HepG2 (cell line): ENCODE data around the gene BSN. TPM values are rescaled to one million over a fixed set of nuclear protein-coding genes. Genes with fewer than 3 reads are reported as not detected.
A peak's percentile ranks its signal among the peaks of the same experiment; 100 is the strongest.

ENCODE experiments used
- DMAP1 ChIP-seq: IDR thresholded peaks from 2 replicates; pipeline ENCODE4 v1.6.1; 2016
- ESRRA ChIP-seq: sonication (generic); formaldehyde crosslinking; IDR thresholded peaks from 2 replicates; pipeline ENCODE4 v1.5.1; 2020; ENCODE audit warnings: mild to moderate bottlenecking, low read depth, missing genetic modification reagents
- FOXA3 ChIP-seq: IDR thresholded peaks from 2 replicates; pipeline ENCODE4 v1.6.1; 2016; ENCODE audit warnings: missing genetic modification reagents, missing compliant biosample characterization
- ISL2 ChIP-seq: sonication (generic); formaldehyde crosslinking; IDR thresholded peaks from 2 replicates; pipeline ENCODE4 v1.5.0; 2020; ENCODE audit warnings: missing genetic modification reagents
- JUND ChIP-seq: sonication (generic); formaldehyde crosslinking; IDR thresholded peaks from 2 replicates; pipeline ENCODE4 v1.8.0; 2022; ENCODE audit warnings: mild to moderate bottlenecking, missing genetic modification reagents
- KLF6 ChIP-seq: IDR thresholded peaks from 2 replicates; pipeline ENCODE4 v1.8.0; 2016; ENCODE audit warnings: missing biosample characterization, missing genetic modification reagents
- NCOA1 ChIP-seq: sonication (generic); formaldehyde crosslinking; IDR thresholded peaks from 2 replicates; pipeline ENCODE4 v1.9.0; 2021; ENCODE audit warnings: missing genetic modification reagents
- NFE2L2 ChIP-seq: fragments of 150-350 bp; IDR thresholded peaks from 2 replicates; pipeline ENCODE4 v1.6.1; 2014; ENCODE audit warnings: low read length
- NFKB2 ChIP-seq: sonication (generic); formaldehyde crosslinking; IDR thresholded peaks from 2 replicates; pipeline ENCODE4 v1.4.0; 2020; ENCODE audit warnings: missing genetic modification reagents, borderline replicate concordance
- SMAD3 ChIP-seq: sonication (generic); formaldehyde crosslinking; IDR thresholded peaks from 2 replicates; pipeline ENCODE4 v1.4.0; 2020; ENCODE audit warnings: missing genetic modification reagents
- TBX2 ChIP-seq: sonication (generic); formaldehyde crosslinking; IDR thresholded peaks from 2 replicates; pipeline ENCODE4 v1.5.0; 2020; ENCODE audit warnings: missing genetic modification reagents, mild to moderate bottlenecking, borderline replicate concordance
- TFE3 ChIP-seq: IDR thresholded peaks from 2 replicates; pipeline ENCODE4 v1.6.1; 2016
- ZFP90 ChIP-seq: sonication (generic); formaldehyde crosslinking; IDR thresholded peaks from 2 replicates; pipeline ENCODE4 v1.8.0; 2022; ENCODE audit warnings: missing genetic modification reagents, mild to moderate bottlenecking, inconsistent platforms, borderline replicate concordance
- ZMYM4 ChIP-seq: sonication (generic); formaldehyde crosslinking; IDR thresholded peaks from 2 replicates; pipeline ENCODE4 v1.8.1; 2023; ENCODE audit warnings: mild to moderate bottlenecking, missing genetic modification reagents
- ZNF616 ChIP-seq: sonication (generic); formaldehyde crosslinking; IDR thresholded peaks from 2 replicates; pipeline ENCODE4 v1.5.0; 2020; ENCODE audit warnings: low read depth, mild to moderate bottlenecking, missing genetic modification reagents
- ZNF746 ChIP-seq: sonication (generic); formaldehyde crosslinking; IDR thresholded peaks from 2 replicates; pipeline ENCODE4 v1.8.0; 2022; ENCODE audit warnings: mild to moderate bottlenecking, missing genetic modification reagents
- ZNF773 ChIP-seq: sonication (generic); formaldehyde crosslinking; IDR thresholded peaks from 2 replicates; pipeline ENCODE4 v1.4.0; 2020; ENCODE audit warnings: missing genetic modification reagents, borderline replicate concordance
- ZNF816 ChIP-seq: sonication (generic); formaldehyde crosslinking; IDR thresholded peaks from 2 replicates; pipeline ENCODE4 v1.8.0; 2022; ENCODE audit warnings: missing genetic modification reagents, mild to moderate bottlenecking, borderline replicate concordance
- polyA plus RNA-seq, 8 experiments: library from polyadenylated mRNA; depleted of rRNA in 3 of 8; stranded (reverse) in 7 of 8; unstranded in 1 of 8; fragments of >200 nt; fragmentation: Illumina TruSeq in 4 of 8; extraction: Trizol in 4 of 8; gene quantifications; 2 replicates each; pipeline versions ENCODE4 v1.2.1 to v1.2.3, GENCODE V29; 2011 to 2016; ENCODE audit warnings: low read depth in 4 of 8, missing spikeins in 1 of 8, mixed read lengths in 1 of 8; ENCODE audit not compliant: insufficient read depth in 1 of 8
- total RNA-seq, 5 experiments: library from RNA; depleted of rRNA; stranded (reverse); fragments of >200 nt; fragmentation: Illumina TruSeq; extraction: Trizol; gene quantifications; 2 replicates each; pipeline ENCODE4 v1.2.3, GENCODE V29; 2016; ENCODE audit warnings: low read depth in 1 of 5
- TF ChIP-seq, protein P1 (sequence below): sonication (generic); formaldehyde crosslinking; IDR thresholded peaks from 2 replicates; pipeline ENCODE4 v1.5.1; 2020; ENCODE audit warnings: missing genetic modification reagents, mild to moderate bottlenecking, borderline replicate concordance
- TF ChIP-seq, protein P2 (sequence below): IDR thresholded peaks from 2 replicates; pipeline ENCODE4 v1.6.1; 2016; ENCODE audit warnings: missing compliant biosample characterization, missing genetic modification reagents, borderline replicate concordance
- TF ChIP-seq, protein P3 (sequence below): sonication (generic); formaldehyde crosslinking; IDR thresholded peaks from 2 replicates; pipeline ENCODE4 v1.4.0; 2020; ENCODE audit warnings: missing genetic modification reagents
- TF ChIP-seq, protein P4 (sequence below): sonication (generic); formaldehyde crosslinking; IDR thresholded peaks from 2 replicates; pipeline ENCODE4 v1.4.0; 2020; ENCODE audit warnings: missing genetic modification reagents

BSN gene
- total and polyA plus RNA-seq, 2 of the 13 experiments (the other 11 are each of a cell fraction or from before 2014, with no cell fraction given) = 0.42 to 0.86 TPM

DNA sequence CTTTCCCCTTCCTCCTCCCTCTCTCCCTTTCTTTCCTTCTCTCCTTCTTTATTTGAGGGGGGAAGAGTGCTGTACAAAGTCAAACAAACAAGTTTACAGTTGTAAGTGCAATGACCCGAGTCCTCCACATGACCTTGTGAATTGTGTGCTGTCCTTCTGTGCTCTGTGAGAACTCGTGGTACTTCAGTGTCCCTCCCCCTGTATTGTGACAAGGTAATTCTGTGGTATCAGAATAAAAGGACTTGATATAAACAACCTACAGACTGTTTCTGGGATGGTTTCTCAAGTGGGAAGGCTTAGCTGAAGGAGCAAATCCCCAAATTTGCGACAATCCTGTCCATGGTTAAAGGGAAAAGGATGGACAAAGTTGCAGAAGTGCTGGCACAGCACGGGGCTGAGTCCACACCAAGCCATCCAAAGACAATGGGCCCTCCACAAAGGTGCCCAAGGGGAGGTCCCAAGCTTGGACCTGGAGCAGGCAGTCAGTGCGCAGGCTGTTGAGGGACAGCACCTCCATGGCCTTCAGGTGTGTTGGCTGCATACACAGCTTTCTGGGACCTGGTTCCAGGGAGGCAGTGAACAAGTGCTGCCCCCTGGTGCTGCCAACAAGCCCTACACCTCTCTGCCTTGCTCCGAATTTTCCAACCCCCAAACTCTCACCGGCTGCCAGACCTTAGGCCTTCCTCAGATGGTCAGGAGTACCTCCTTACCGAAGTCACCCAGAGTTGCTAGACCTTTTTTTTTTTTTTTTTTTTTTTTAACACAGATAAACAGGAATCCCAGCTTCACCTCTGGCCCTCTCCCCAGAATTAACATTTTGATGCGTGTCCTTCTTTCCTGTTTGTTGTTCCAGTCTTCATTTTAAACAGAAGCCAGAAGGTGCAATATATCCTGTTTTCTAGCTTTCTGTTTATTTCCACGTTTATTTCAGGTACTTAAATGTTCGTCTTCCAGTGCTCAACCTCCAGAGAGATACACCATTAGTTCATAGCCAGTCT is 117.3 kb downstream of the BSN start (continued):
- peak; percentile 75; the same call in 1 of the 2 replicates for TF ChIP-seq NCOA1 (CRISPR knock-in tag)
- peak; percentile 63 for TF ChIP-seq TBX2
- TF ChIP-seq, protein P1, sequence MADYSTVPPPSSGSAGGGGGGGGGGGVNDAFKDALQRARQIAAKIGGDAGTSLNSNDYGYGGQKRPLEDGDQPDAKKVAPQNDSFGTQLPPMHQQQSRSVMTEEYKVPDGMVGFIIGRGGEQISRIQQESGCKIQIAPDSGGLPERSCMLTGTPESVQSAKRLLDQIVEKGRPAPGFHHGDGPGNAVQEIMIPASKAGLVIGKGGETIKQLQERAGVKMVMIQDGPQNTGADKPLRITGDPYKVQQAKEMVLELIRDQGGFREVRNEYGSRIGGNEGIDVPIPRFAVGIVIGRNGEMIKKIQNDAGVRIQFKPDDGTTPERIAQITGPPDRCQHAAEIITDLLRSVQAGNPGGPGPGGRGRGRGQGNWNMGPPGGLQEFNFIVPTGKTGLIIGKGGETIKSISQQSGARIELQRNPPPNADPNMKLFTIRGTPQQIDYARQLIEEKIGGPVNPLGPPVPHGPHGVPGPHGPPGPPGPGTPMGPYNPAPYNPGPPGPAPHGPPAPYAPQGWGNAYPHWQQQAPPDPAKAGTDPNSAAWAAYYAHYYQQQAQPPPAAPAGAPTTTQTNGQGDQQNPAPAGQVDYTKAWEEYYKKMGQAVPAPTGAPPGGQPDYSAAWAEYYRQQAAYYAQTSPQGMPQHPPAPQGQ (CRISPR knock-in tag) = peak; percentile 29; the same call in 1 of the 2 replicates
- peak; percentile 78; the same call in 1 of the 2 replicates for TF ChIP-seq ZNF746
- TF ChIP-seq NFKB2 (CRISPR knock-in tag) = peak; percentile 33; the same call in 1 of the 2 replicates
- TF ChIP-seq FOXA3 = peak; percentile 86
- TF ChIP-seq, protein P2, sequence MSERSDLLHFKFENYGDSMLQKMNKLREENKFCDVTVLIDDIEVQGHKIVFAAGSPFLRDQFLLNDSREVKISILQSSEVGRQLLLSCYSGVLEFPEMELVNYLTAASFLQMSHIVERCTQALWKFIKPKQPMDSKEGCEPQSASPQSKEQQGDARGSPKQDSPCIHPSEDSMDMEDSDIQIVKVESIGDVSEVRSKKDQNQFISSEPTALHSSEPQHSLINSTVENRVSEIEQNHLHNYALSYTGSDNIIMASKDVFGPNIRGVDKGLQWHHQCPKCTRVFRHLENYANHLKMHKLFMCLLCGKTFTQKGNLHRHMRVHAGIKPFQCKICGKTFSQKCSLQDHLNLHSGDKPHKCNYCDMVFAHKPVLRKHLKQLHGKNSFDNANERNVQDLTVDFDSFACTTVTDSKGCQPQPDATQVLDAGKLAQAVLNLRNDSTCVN = no peak; the same call in 1 of the 2 replicates
- peak; percentile 88 for TF ChIP-seq TFE3 (CRISPR knock-in tag)
- 0 out of 2 replicates have a peak, but pooled peaks have one; percentile 38 for TF ChIP-seq ZFP90 (CRISPR knock-in tag)
- TF ChIP-seq, protein P3, sequence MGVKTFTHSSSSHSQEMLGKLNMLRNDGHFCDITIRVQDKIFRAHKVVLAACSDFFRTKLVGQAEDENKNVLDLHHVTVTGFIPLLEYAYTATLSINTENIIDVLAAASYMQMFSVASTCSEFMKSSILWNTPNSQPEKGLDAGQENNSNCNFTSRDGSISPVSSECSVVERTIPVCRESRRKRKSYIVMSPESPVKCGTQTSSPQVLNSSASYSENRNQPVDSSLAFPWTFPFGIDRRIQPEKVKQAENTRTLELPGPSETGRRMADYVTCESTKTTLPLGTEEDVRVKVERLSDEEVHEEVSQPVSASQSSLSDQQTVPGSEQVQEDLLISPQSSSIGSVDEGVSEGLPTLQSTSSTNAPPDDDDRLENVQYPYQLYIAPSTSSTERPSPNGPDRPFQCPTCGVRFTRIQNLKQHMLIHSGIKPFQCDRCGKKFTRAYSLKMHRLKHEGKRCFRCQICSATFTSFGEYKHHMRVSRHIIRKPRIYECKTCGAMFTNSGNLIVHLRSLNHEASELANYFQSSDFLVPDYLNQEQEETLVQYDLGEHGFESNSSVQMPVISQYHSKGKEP (CRISPR knock-in tag) = no peak
- no peak for TF ChIP-seq ZNF816 (CRISPR knock-in tag)
- TF ChIP-seq SMAD3 = 0 out of 2 replicates have a peak, but pooled peaks have one; percentile 16
- TF ChIP-seq ZNF616 (CRISPR knock-in tag) = no peak
- TF ChIP-seq ZMYM4 (CRISPR knock-in tag) = peak; percentile 34
- TF ChIP-seq ESRRA (CRISPR knock-in tag) = peak; percentile 99
- TF ChIP-seq JUND = 0 out of 2 replicates have a peak, but pooled peaks have one; percentile 20
- peak; percentile 42; the same call in 1 of the 2 replicates for TF ChIP-seq ISL2
- TF ChIP-seq DMAP1 = peak; percentile 67; the same call in 1 of the 2 replicates
- TF ChIP-seq ZNF773 = no peak
- no peak for TF ChIP-seq KLF6
- TF ChIP-seq NFE2L2 = peak; percentile 7; the same call in 1 of the 2 replicates
- TF ChIP-seq, protein P4, sequence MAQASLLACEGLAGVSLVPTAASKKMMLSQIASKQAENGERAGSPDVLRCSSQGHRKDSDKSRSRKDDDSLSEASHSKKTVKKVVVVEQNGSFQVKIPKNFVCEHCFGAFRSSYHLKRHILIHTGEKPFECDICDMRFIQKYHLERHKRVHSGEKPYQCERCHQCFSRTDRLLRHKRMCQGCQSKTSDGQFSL = 0 out of 2 replicates have a peak, but pooled peaks have one; percentile 23
